Natural killer cell treated with Interleukin-12 subunit alpha and Interleukin-12 subunit beta and Interleukin-15 and Interleukin-18, amount 100 ng/mL, for 72 hours (primary cell): ENCODE data around the gene PLA2G4C. TPM values are rescaled to one million over a fixed set of nuclear protein-coding genes. Genes with fewer than 3 reads are reported as not detected.

Experiments used
- ATAC-seq, 2 donors: fragments of 150-1000 bp; cut with Tn5 transposase in 1 of 2; sonication (Bioruptor Pico), chemical (Tn5 transposase) in 1 of 2; 2 replicates each; pipeline ENCODE4 v1.10.0; 2021
- DNase-seq: peaks from one replicate; pipeline ENCODE4 v3.0.0; 2022; ENCODE audit warnings: low spot score
- H3K27ac Mint-ChIP-seq, 2 donors: 1 replicate in 1 of 2; 2 replicates in 1 of 2; pipeline ENCODE4 v1.8.0; 2022; ENCODE audit warnings: mixed read lengths in 2 of 2, mild to moderate bottlenecking in 1 of 2, moderate library complexity in 1 of 2
- H3K27me3 Mint-ChIP-seq, 2 donors: 1 replicate in 1 of 2; 2 replicates in 1 of 2; pipeline ENCODE4 v1.8.0; 2022; ENCODE audit warnings: mixed read lengths in 2 of 2
- H3K36me3 Mint-ChIP-seq: one replicate; pipeline ENCODE4 v1.8.0; 2022; ENCODE audit warnings: mixed read lengths
- H3K4me1 Mint-ChIP-seq, 2 donors: 1 replicate in 1 of 2; 2 replicates in 1 of 2; pipeline ENCODE4 v1.8.0; 2022; ENCODE audit warnings: low read depth in 2 of 2, mixed read lengths in 2 of 2, mild to moderate bottlenecking in 1 of 2
- H3K4me3 Mint-ChIP-seq: one replicate; pipeline ENCODE4 v1.8.0; 2022; ENCODE audit warnings: mixed read lengths
- H3K9me3 Mint-ChIP-seq: 2 replicates; pipeline ENCODE4 v1.8.0; 2022; ENCODE audit warnings: mixed read lengths
- total RNA-seq, 2 donors: library from RNA; stranded (reverse); gene quantifications; one replicate each; pipeline ENCODE4 v1.2.3, GENCODE V29; 2022

PLA2G4C gene
- 10 to 100 TPM in 1 of 2 donors, 1 to 10 TPM in 1; 8.2 to 17.2 TPM for total RNA-seq

- no peaks in the 10 kb centered on the region for H3K9me3 Mint-ChIP-seq
- no peaks in the 10 kb centered on the region for H3K36me3 Mint-ChIP-seq
- ATAC-seq: peak; percentile 84 to 88
- peaks cover 0 to 4% of the 10 kb centered on the region in 2 donors for H3K27me3 Mint-ChIP-seq
- H3K4me1 Mint-ChIP-seq: peaks cover 7 to 12% of the 10 kb centered on the region in 2 donors
- H3K4me3 Mint-ChIP-seq: peak within 1 kb of the TSS; percentile 83
- H3K27ac Mint-ChIP-seq: peak within 1 kb of the TSS; percentile 89 to 90
- DNase-seq: peak; percentile 89
Observed at GRCh38 chr19:48110350-48110966, at the start of gene PLA2G4C. TSS of gene PLA2G4C (minus strand) at chr19:48110817. CDS start at chr19:48106529, 4,288 bp downstream.

- no peaks in the 10 kb centered on the region for H3K9me3 Mint-ChIP-seq
- no peak overlapping the region for H3K4me3 Mint-ChIP-seq
- peaks cover 3 to 11% of the 10 kb centered on the region in 2 donors for H3K4me1 Mint-ChIP-seq
- no peaks in the 10 kb centered on the region for H3K27me3 Mint-ChIP-seq
- H3K36me3 Mint-ChIP-seq: peaks cover 11% of the 10 kb centered on the region
- no peak for DNase-seq
- ATAC-seq: no peak
- H3K27ac Mint-ChIP-seq: no peak overlapping the region
Observed at GRCh38 chr19:48158210-48158790, 47.7 kb upstream of the PLA2G4C start.

- H3K27me3 Mint-ChIP-seq: no peaks in the 10 kb centered on the region
- H3K4me1 Mint-ChIP-seq: peaks cover 3 to 7% of the 10 kb centered on the region in 2 donors
- no peak for DNase-seq
- ATAC-seq: no peak
- H3K36me3 Mint-ChIP-seq: peaks cover 9% of the 10 kb centered on the region
- H3K27ac Mint-ChIP-seq: peak overlapping the region; percentile 42 to 68
- H3K9me3 Mint-ChIP-seq: no peaks in the 10 kb centered on the region
- H3K4me3 Mint-ChIP-seq: no peak overlapping the region
Observed at GRCh38 chr19:48154003-48154402, 43.4 kb upstream of the PLA2G4C start.

- H3K4me1 Mint-ChIP-seq: peaks cover 3 to 5% of the 10 kb centered on the region in 2 donors
- no peak overlapping the region for H3K4me3 Mint-ChIP-seq
- H3K27ac Mint-ChIP-seq: no peak overlapping the region
- peaks cover 9% of the 10 kb centered on the region for H3K36me3 Mint-ChIP-seq
- ATAC-seq: no peak
- H3K9me3 Mint-ChIP-seq: no peaks in the 10 kb centered on the region
- no peaks in the 10 kb centered on the region for H3K27me3 Mint-ChIP-seq
- peak; percentile 80 for DNase-seq
Observed at GRCh38 chr19:48152551-48152950, 41.9 kb upstream of the PLA2G4C start.

GRCh38 chr19:48149430-48149829 lies 38.8 kb upstream of the PLA2G4C start:
- no peaks in the 10 kb centered on the region for H3K9me3 Mint-ChIP-seq
- ATAC-seq (no peak), DNase-seq (no peak)
- H3K4me1 Mint-ChIP-seq: peaks cover 0 to 5% of the 10 kb centered on the region in 2 donors
- H3K36me3 Mint-ChIP-seq: peaks cover 4% of the 10 kb centered on the region
- H3K27ac Mint-ChIP-seq: no peak overlapping the region
- no peaks in the 10 kb centered on the region for H3K27me3 Mint-ChIP-seq
- no peak overlapping the region for H3K4me3 Mint-ChIP-seq

- no peak overlapping the region for H3K4me3 Mint-ChIP-seq
- H3K4me1 Mint-ChIP-seq: no peaks in the 10 kb centered on the region
- DNase-seq (no peak), ATAC-seq (no peak)
- H3K27ac Mint-ChIP-seq: no peak overlapping the region
- H3K9me3 Mint-ChIP-seq: no peaks in the 10 kb centered on the region
- H3K36me3 Mint-ChIP-seq: peaks cover 8% of the 10 kb centered on the region
- H3K27me3 Mint-ChIP-seq: no peaks in the 10 kb centered on the region
Observed at GRCh38 chr19:48148576-48148975, 38.0 kb upstream of the PLA2G4C start.

GRCh38 chr19:48147597-48148175 lies 37.1 kb upstream of the PLA2G4C start:
- no peak for DNase-seq
- ATAC-seq: no peak
- H3K36me3 Mint-ChIP-seq: peaks cover 8% of the 10 kb centered on the region
- no peak overlapping the region for H3K4me3 Mint-ChIP-seq
- H3K27ac Mint-ChIP-seq: no peak overlapping the region
- H3K9me3 Mint-ChIP-seq: no peaks in the 10 kb centered on the region
- H3K4me1 Mint-ChIP-seq: no peaks in the 10 kb centered on the region
- H3K27me3 Mint-ChIP-seq: no peaks in the 10 kb centered on the region

- DNase-seq (no peak), ATAC-seq (no peak)
- Mint-ChIP-seq H3K27ac (no peak overlapping the region), H3K36me3 (peaks cover 4% of the 10 kb centered on the region), H3K4me1 (no peaks in the 10 kb centered on the region), H3K4me3 (no peak overlapping the region), H3K27me3 (no peaks in the 10 kb centered on the region), H3K9me3 (no peaks in the 10 kb centered on the region)
Observed at GRCh38 chr19:48139053-48139452, 28.4 kb upstream of the PLA2G4C start.

GRCh38 chr19:48137411-48137810 lies 26.8 kb upstream of the PLA2G4C start:
- no peak overlapping the region for H3K27ac Mint-ChIP-seq
- no peaks in the 10 kb centered on the region for H3K27me3 Mint-ChIP-seq
- H3K4me3 Mint-ChIP-seq: no peak overlapping the region
- no peak for DNase-seq
- H3K36me3 Mint-ChIP-seq: no peaks in the 10 kb centered on the region
- no peaks in the 10 kb centered on the region for H3K4me1 Mint-ChIP-seq
- H3K9me3 Mint-ChIP-seq: no peaks in the 10 kb centered on the region
- no peak for ATAC-seq

- Mint-ChIP-seq H3K27ac (no peak overlapping the region), H3K36me3 (no peaks in the 10 kb centered on the region), H3K9me3 (no peaks in the 10 kb centered on the region), H3K27me3 (no peaks in the 10 kb centered on the region), H3K4me1 (no peaks in the 10 kb centered on the region), H3K4me3 (no peak overlapping the region)
- DNase-seq: no peak
- no peak for ATAC-seq
Observed at GRCh38 chr19:48136547-48136946, 25.9 kb upstream of the PLA2G4C start.

GRCh38 chr19:48135411-48135810 lies 24.8 kb upstream of the PLA2G4C start:
- Mint-ChIP-seq H3K9me3 (no peaks in the 10 kb centered on the region), H3K27me3 (no peaks in the 10 kb centered on the region), H3K4me1 (no peaks in the 10 kb centered on the region), H3K36me3 (no peaks in the 10 kb centered on the region), H3K4me3 (no peak overlapping the region), H3K27ac (no peak overlapping the region)
- ATAC-seq (no peak), DNase-seq (no peak)

GRCh38 chr19:48133094-48133493 lies 22.5 kb upstream of the PLA2G4C start:
- H3K4me1 Mint-ChIP-seq: no peaks in the 10 kb centered on the region

GRCh38 chr19:48127561-48127960 lies 16.9 kb upstream of the PLA2G4C start:
- DNase-seq (no peak), ATAC-seq (no peak)
- Mint-ChIP-seq H3K9me3 (no peaks in the 10 kb centered on the region), H3K27ac (no peak overlapping the region), H3K36me3 (peaks cover 17% of the 10 kb centered on the region), H3K4me3 (no peak overlapping the region), H3K4me1 (peaks cover 0 to under 1% of the 10 kb centered on the region in 2 donors), H3K27me3 (no peaks in the 10 kb centered on the region)

More at GRCh38 chr19:48133094-48133493, 22.5 kb upstream of the PLA2G4C start:
- ATAC-seq: no peak
- H3K36me3 Mint-ChIP-seq: peaks cover 5% of the 10 kb centered on the region
- no peaks in the 10 kb centered on the region for H3K27me3 Mint-ChIP-seq
- no peaks in the 10 kb centered on the region for H3K9me3 Mint-ChIP-seq
- no peak overlapping the region for H3K27ac Mint-ChIP-seq
- H3K4me3 Mint-ChIP-seq: no peak overlapping the region
- no peak for DNase-seq

GRCh38 chr19:48123907-48124651 lies 13.5 kb upstream of the PLA2G4C start:
- no peak for ATAC-seq

More at GRCh38 chr19:48123907-48124651, 13.5 kb upstream of the PLA2G4C start:
- Mint-ChIP-seq H3K9me3 (no peaks in the 10 kb centered on the region), H3K27ac (no peak overlapping the region), H3K36me3 (peaks cover 17% of the 10 kb centered on the region), H3K4me1 (peaks cover 7% of the 10 kb centered on the region in 2 donors), H3K4me3 (no peak overlapping the region), H3K27me3 (no peaks in the 10 kb centered on the region)
- DNase-seq: no peak
